Endometrium (tissue), 2 donors: ENCODE data around the gene ZKSCAN1.

Experiments
- FAIRE-seq: peaks from 2 replicates; lab custom pipeline; 2012; peaks lifted over from hg19 to GRCh38; lab: Jason Lieb, UNC
- donor health status: control.
- donor health status: control.

The ZKSCAN1 gene

DNA sequence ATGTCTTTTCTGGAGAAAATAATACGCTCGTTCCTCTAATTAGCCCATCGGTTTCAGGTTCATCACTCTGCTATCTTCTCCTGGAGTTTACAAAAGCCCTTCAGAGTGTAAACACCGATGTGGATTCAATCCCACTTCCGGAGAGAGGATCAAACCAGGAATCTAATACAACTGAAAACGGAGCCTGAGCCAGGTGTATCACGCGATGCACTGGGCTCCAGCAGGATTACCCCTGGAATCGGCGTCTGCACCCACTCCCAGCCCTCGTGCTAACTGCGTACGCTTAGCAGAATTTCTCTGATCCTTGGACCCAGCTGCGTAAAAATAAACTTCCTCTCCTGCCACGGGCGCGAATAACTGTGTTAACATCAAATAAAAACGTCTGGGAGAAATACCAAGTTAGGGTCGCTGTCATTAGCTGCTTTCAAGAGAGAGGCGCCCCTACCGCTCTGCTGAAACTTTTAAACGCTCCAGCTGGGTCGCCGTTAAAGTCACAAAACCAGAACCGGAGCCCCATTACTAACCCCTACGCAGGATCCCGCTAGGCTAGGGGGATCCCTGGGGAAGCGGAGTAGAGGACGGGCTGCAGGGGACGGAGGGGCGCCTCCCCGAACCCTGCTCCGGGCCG is 65.6 kb downstream of the ZKSCAN1 start:
- no peak for FAIRE-seq

DNA sequence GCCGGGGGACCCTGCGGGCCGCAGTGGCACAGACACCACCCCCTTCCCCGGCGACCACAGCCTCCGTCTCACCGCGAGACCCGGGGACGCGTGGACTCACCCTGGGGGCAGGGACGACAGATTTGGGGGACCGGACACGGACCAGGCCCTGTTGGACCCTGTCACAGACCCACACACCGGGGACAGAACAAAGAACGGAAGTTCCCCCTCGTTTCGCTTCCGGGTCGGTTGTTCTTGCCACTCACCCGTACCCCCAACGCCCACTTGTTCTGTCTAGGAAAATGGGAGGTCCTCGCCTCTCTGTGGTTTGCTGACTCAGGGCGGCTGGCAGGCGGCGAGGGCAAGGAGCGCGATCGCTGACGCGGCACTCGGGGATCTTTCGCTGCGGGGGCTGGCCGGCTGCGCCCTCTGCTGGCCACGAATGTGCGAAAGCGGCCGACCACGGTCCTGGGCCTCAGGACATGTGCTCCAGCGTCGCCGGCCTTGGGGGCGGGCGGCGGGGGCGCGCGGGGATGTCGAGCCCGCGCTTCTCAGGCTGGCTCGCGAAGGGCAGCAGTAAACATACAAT is 66.2 kb downstream of the ZKSCAN1 start, which contains the start of gene ZNF3:
ZNF3 (minus strand) TSS at position 189 of the 568 bp plus-strand sequence. CDS start 4,366 bp downstream, outside the sequence.
- peak; percentile 84 for FAIRE-seq

DNA sequence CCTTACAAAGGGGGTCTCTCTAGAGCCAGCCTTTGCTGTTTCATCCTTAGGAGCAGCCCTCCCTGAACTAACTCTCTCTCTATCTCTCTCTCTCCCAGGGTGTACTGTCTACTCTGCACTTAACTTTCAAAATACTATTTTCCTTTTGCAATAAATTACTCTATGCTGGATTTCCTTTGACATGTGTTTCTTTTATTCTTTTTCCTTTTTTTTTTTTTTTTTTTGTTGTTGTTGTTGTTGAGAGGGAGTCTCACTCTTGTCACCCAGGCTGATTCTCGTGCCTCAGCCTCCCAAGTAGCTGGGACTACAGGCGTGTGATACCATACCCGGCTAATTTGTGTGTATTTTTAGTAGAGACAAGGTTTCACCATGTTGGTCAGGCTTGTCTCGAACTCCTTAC is 67.6 kb downstream of the ZKSCAN1 start:
- no peak for FAIRE-seq

DNA sequence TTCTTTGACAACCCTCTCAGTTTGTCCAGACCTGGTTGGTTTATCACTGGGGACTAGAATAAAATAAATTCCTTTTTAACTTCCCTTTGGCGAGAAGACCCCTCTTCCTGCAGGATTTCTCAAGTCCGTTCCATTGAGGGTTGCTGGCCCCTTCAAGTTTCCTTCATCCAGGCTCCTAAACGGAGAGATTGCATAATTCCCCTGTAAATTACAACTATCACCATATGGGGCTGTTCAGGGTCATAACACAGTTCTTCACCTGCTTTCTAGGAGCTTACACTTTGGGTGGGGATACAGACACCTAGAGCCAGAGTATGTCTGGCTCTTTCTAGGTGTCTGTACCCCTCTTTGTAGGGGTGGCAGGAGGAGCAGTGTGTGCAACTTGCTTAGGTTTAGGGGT is 70.1 kb downstream of the ZKSCAN1 start:
- no peak for FAIRE-seq

DNA sequence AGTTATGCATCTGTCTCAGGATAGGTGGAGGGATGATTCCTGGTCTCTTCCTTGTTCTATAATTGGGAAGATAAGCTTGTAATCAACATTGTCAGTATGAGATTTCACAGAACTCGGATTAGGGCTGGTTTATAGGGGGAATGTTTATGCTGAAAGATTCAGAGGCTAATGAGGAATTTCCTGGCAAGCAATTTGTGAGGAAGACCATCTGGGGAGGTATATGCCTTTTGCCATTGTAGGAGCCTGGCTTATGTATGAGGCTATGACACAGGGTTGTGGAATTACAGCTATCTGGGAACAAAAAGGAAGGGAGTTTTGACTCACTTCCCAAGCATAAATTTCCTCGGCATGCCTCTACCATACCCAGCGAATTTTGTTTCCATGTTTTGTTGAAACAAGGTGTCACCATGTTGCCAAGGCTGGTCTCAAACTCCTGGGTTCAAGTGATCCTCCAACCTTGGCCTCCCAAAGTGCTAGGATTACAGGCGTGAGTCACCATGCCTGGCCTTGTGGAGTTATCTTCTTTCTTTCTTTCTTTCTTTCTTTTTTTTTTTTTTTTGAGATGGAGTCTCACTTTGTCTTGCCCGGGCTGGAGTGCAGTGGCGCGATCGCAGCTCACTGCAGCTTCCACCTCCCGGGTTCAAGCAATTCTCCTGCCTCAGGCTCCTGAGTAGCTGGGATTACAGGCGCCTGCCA is 71.8 kb downstream of the ZKSCAN1 start:
- FAIRE-seq = peak; percentile 41

DNA sequence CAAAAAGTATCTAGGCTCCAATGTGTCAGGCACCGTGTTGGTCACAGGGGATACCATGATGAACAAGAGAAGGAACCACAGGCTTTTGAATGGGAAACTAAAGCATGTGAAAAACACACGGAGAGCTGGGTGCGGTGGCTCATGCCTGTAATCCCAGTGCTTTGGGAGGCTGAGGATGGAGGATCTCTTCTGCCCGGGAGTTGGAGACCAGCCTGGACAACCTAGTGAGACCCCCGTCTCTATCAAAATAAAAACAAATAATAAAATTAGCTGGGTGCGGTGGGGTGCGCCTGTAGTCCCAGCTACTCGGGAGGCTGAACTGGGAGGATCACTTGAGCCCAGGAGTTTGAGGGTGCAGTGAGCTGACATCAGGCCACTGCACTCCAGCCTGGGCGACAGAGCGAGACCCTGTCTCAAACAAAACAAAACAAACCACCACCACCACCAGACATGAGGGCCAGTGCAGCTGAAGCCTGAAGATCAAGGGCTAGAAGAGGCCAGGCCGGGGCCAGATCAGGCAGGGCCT is 72.8 kb downstream of the ZKSCAN1 start:
- no peak for FAIRE-seq

DNA sequence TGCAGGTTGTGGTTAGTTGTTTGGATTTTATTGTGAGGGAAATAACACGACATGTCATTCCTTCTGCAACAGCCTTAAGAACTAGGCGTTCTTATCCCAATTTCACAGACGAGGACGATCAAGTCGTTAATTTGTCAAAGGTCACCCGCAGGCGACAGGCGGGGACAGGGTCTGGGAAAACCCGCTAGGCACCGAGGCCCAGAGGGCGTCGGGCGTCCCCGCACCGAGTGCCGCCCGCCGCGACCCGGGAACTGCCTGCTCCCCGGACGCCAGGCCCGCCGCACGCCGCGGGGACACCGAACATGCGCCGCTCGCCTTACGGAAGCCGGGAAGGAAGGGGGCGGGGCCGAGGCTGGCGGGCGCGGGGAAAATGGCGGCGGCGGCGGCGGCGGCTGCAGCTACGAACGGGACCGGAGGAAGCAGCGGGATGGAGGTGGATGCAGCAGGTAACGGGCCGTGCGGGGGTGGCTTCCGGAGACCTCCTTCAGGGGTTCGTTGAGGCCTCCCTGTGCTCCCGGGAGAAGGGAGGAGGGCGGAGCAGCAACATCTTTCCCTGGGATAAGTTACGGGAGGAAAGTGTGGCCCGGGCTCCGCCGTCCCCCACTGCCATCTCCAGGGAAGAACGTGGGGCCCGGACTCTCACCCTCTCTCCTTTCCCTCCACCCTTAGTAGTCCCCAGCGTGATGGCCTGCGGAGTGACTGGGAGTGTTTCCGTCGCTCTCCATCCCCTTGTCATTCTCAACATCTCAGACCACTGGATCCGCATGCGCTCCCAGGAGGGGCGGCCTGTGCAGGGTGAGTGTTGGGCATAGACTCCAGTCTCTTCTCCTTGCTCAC is 73.4 kb downstream of the ZKSCAN1 start, which contains the start of gene COPS6:
COPS6 (plus strand) TSS at position 349 of the 837 bp plus-strand sequence; CDS start at position 371, 22 bp downstream.
- FAIRE-seq = no peak

DNA sequence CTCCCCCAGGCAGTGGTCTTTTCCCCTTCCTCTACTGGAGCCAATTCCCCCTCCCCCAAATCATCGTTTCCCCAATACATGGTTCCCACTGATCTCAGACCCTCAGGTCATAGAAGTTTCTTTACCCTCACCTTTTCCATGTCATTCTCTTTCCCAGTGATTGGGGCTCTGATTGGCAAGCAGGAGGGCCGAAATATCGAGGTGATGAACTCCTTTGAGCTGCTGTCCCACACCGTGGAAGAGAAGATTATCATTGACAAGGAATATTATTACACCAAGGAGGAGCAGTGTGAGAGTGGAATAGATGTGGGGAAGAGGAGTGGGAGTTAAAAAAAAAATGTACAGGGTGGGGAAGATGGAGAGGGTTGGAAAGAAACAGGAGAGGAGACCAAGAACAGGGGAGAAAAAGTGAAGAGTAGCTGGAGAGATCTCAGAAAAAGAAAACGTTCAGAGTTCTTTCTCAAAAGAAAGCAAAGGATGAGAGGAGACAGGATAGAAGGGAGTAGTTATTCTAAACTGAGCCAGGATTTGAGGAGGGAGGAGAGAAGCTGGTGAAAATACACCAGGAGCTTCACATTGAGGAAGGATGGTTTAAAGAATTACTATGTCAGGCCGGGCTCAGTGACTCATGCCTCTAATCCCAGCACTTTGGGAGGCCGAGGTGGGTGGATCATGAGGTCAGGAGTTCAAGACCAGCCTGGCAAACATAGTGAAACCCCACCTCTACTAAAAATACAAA is 74.2 kb downstream of the ZKSCAN1 start:
- no peak for FAIRE-seq

DNA sequence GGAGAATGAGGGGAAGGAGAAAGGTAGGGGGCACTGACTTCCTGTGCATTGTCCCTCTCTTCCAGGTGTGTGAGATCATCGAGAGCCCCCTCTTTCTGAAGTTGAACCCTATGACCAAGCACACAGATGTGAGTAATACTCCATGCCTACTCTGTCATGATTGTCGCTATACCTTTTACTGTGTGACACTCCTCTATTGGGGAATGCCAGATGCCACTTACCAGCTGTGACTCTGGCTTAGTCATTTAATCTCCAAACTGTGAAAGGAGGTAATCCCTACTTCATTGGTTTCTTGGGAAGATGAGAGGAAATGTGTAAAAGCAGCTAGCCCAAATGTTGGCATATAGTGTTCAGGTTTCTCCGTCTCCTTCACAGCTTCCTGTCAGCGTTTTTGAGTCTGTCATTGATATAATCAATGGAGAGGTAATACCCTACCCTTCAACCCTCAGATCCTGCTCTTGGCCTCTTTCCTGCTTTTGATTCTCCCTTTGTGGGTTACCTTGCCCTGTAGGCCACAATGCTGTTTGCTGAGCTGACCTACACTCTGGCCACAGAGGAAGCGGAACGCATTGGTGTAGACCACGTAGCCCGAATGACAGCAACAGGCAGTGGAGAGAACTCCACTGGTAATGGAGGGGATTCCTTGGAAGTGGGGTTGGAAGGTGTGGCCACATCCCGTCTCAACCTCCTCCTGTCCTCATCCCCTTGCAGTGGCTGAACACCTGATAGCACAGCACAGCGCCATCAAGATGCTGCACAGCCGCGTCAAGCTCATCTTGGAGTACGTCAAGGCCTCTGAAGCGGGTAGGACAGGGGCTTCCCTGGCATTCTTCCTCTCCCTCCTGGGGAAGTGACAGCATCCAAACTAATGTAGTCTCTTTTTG is 75.4 kb downstream of the ZKSCAN1 start:
- FAIRE-seq = no peak
